Measurements from ENCODE around the gene HHAT. TPM values are rescaled to one million over a fixed set of nuclear protein-coding genes. Genes with fewer than 3 reads are reported as not detected.

The HHAT gene
- total and polyA plus RNA-seq, 2 of the 4 experiments (the other 2 are of a cell fraction): 1.7 to 2.5 TPM

DNA sequence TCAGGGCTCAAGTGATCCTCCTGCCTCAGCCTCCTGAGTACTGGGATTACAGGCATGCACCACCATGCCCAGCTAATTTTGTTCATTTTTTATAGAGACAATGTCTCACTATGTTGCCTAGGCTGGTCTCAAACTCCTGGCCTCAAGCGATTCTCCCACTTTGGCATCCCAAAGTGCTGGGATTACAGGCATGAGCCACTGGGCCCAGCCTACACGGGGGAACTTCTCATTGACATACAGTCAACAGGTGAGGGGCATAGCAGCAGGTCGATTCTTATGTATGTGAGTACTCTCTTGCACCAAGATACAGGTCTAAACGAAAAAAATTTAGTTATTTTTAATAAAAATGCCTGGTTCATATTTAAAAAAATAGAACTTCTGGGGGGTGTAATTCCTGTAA, 39.5 kb upstream of the HHAT start:
- no peaks in the 10 kb centered on the region for H4K20me1 ChIP-seq (ENCODE audit: insufficient read depth, low read length)
- ChIA-PET CTCF (no interaction called here), POLR2A (ENCODE audit: unreplicated experiment) (no interaction called here)
- intact Hi-C loops (cut with micrococcal nuclease) (no loop called here), dilution Hi-C loops (cut with HindIII; ENCODE audit: low sequenced_read_pairs, unreplicated experiment) (no loop called here), in situ Hi-C loops (cut with MboI; ENCODE audit: low sequenced_read_pairs) (no loop called here)
- H3K9ac ChIP-seq (ENCODE audit: low read depth, low read length): no peak overlapping the region
- H4K91ac ChIP-seq (ENCODE audit: insufficient read depth, low read depth, low read length): no peak overlapping the region
- H3K4me2 ChIP-seq (ENCODE audit: low read depth, low read length): no peak overlapping the region
- no peak overlapping the region for H3K4ac ChIP-seq (ENCODE audit: low read depth, low read length)
- DNase-seq (no peak), ATAC-seq (ENCODE audit: low read depth) (no peak)
- H3K36me3 ChIP-seq (ENCODE audit: control insufficient read depth, insufficient read depth, low read length): no peaks in the 10 kb centered on the region
- no peak overlapping the region for H2AFZ ChIP-seq (replicated peaks; ENCODE audit: low read length, poor library complexity)
- H2AK9ac ChIP-seq (replicated peaks; ENCODE audit: low read depth, low read length, poor library complexity): no peak overlapping the region
- H3K27me3 ChIP-seq (ENCODE audit: control insufficient read depth, insufficient read depth, low read length): peaks cover 23% of the 10 kb centered on the region
- H3K79me1 ChIP-seq (ENCODE audit: low read depth in 1 of 2, low read length in 2 of 2): no peaks in the 10 kb centered on the region
- no peak for TF ChIP-seq MAZ (IDR thresholded peaks at IDR 0.05; ENCODE audit: borderline replicate concordance, low read depth, low read length)
- TF ChIP-seq RFX5 (IDR thresholded peaks at IDR 0.05; ENCODE audit: low read depth, low read length): no peak
- TF ChIP-seq SMC3 (IDR thresholded peaks at IDR 0.05; ENCODE audit: low read depth, low read length): no peak
- TF ChIP-seq FOS (IDR thresholded peaks at IDR 0.05; ENCODE audit: low read depth, low read length): no peak
- no peak for TF ChIP-seq RCOR1 (IDR thresholded peaks at IDR 0.05; ENCODE audit: insufficient replicate concordance, low read length)
- TF ChIP-seq POLR2A (IDR thresholded peaks at IDR 0.05; ENCODE audit: low read depth, low read length): no peak
- TF ChIP-seq MAFK (IDR thresholded peaks at IDR 0.05; ENCODE audit: low read depth, low read length): no peak
- TF ChIP-seq, protein P1, sequence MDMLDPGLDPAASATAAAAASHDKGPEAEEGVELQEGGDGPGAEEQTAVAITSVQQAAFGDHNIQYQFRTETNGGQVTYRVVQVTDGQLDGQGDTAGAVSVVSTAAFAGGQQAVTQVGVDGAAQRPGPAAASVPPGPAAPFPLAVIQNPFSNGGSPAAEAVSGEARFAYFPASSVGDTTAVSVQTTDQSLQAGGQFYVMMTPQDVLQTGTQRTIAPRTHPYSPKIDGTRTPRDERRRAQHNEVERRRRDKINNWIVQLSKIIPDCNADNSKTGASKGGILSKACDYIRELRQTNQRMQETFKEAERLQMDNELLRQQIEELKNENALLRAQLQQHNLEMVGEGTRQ (IDR thresholded peaks at IDR 0.05; ENCODE audit: low read depth, low read length): no peak
- TF ChIP-seq CHD1 (IDR thresholded peaks at IDR 0.05; ENCODE audit: low read depth, low read length): no peak
- no peak for TF ChIP-seq MXI1 (IDR thresholded peaks at IDR 0.05; ENCODE audit: borderline replicate concordance, low read depth, low read length)
- TF ChIP-seq NFE2L2 (IDR thresholded peaks at IDR 0.05; ENCODE audit: low read depth, low read length): no peak
- TF ChIP-seq, protein P2, sequence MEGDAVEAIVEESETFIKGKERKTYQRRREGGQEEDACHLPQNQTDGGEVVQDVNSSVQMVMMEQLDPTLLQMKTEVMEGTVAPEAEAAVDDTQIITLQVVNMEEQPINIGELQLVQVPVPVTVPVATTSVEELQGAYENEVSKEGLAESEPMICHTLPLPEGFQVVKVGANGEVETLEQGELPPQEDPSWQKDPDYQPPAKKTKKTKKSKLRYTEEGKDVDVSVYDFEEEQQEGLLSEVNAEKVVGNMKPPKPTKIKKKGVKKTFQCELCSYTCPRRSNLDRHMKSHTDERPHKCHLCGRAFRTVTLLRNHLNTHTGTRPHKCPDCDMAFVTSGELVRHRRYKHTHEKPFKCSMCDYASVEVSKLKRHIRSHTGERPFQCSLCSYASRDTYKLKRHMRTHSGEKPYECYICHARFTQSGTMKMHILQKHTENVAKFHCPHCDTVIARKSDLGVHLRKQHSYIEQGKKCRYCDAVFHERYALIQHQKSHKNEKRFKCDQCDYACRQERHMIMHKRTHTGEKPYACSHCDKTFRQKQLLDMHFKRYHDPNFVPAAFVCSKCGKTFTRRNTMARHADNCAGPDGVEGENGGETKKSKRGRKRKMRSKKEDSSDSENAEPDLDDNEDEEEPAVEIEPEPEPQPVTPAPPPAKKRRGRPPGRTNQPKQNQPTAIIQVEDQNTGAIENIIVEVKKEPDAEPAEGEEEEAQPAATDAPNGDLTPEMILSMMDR (conservative IDR thresholded peaks at IDR 0.05; ENCODE audit: low read depth, low read length): no peak
- no peak for TF ChIP-seq RAD21 (IDR thresholded peaks at IDR 0.05; ENCODE audit: low read length)
- TF ChIP-seq, protein P3, sequence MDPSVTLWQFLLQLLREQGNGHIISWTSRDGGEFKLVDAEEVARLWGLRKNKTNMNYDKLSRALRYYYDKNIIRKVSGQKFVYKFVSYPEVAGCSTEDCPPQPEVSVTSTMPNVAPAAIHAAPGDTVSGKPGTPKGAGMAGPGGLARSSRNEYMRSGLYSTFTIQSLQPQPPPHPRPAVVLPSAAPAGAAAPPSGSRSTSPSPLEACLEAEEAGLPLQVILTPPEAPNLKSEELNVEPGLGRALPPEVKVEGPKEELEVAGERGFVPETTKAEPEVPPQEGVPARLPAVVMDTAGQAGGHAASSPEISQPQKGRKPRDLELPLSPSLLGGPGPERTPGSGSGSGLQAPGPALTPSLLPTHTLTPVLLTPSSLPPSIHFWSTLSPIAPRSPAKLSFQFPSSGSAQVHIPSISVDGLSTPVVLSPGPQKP (IDR thresholded peaks at IDR 0.05; ENCODE audit: borderline replicate concordance, low read depth, low read length): no peak
- TF ChIP-seq BHLHE40 (IDR thresholded peaks at IDR 0.05; ENCODE audit: low read depth, low read length): no peak
- TF ChIP-seq CEBPB (IDR thresholded peaks at IDR 0.05; ENCODE audit: low read depth, low read length): no peak
- H4K5ac ChIP-seq (ENCODE audit: low read depth, low read length): no peak overlapping the region
- no peak overlapping the region for H3K18ac ChIP-seq (ENCODE audit: low read depth, low read length)
- no peak overlapping the region for H2BK5ac ChIP-seq (ENCODE audit: low read depth, low read length, poor library complexity, severe bottlenecking)
- H3K9me1 ChIP-seq (ENCODE audit: insufficient read depth, low read length): no peaks in the 10 kb centered on the region
- H3K14ac ChIP-seq (replicated peaks; ENCODE audit: low read depth, low read length): no peak overlapping the region
- no peak overlapping the region for H2AK5ac ChIP-seq (ENCODE audit: low read depth, low read length)
- no peak overlapping the region for H3K23ac ChIP-seq (ENCODE audit: low read depth, low read length)
- H3K4me1 ChIP-seq (ENCODE audit: control insufficient read depth, insufficient read depth, low read length): 0 out of 2 replicates have a peak, but pooled peaks cover 1% of the 10 kb centered on the region
- H4K8ac ChIP-seq (ENCODE audit: low read depth in 2 of 2, low read length in 2 of 2): no peak overlapping the region
- H2BK120ac ChIP-seq (ENCODE audit: low read depth, low read length): no peak overlapping the region
- H3K56ac ChIP-seq (ENCODE audit: extremely low read depth, insufficient read depth, low read length): no peak overlapping the region
- no peak overlapping the region for H2BK15ac ChIP-seq (ENCODE audit: low read depth, low read length)
- no peak overlapping the region for H3K27ac ChIP-seq (ENCODE audit: insufficient read depth, low read length)
- no peak overlapping the region for H3K4me3 ChIP-seq (ENCODE audit: insufficient read depth, low read depth, low read length)
- BruUV-seq (replicated peaks): no TSS peak
- no peak overlapping the region for H2BK20ac ChIP-seq (ENCODE audit: low read depth, low read length)
- H3K9me3 ChIP-seq (ENCODE audit: control insufficient read depth, insufficient read depth, low read length): no peaks in the 10 kb centered on the region
- no CpG with 5 or more reads among the region's 4 CpGs for WGBS, 2 experiments (ENCODE audit: extremely low coverage in 2 of 2, insufficient read length in 1 of 2)
